Progenitor cell of endocrine pancreas (in vitro differentiated cells): Measurements from ENCODE around the gene CCDC194. TPM values are rescaled to one million over a fixed set of nuclear protein-coding genes. Genes with fewer than 3 reads are reported as not detected.

Experiments
- DNase-seq: peaks from one replicate; pipeline ENCODE4 v3.0.0; 2021; ENCODE audit warnings: low spot score; ENCODE audit not compliant: unreplicated experiment
- H3K27ac Mint-ChIP-seq: 2 replicates; pipeline ENCODE4 v1.8.0; 2021; ENCODE audit warnings: mild to moderate bottlenecking, moderate library complexity, mixed read lengths
- H3K27me3 Mint-ChIP-seq: 2 replicates; pipeline ENCODE4 v1.8.0; 2021; ENCODE audit warnings: mixed read lengths
- H3K36me3 Mint-ChIP-seq: 2 replicates; pipeline ENCODE4 v1.8.0; 2022; ENCODE audit warnings: mixed read lengths; ENCODE audit not compliant: insufficient read depth
- H3K4me1 Mint-ChIP-seq: 2 replicates; pipeline ENCODE4 v1.8.0; 2021; ENCODE audit warnings: low read depth, mixed read lengths
- H3K4me3 Mint-ChIP-seq: 2 replicates; pipeline ENCODE4 v1.8.0; 2021; ENCODE audit warnings: low read depth, mild to moderate bottlenecking, moderate library complexity, mixed read lengths
- H3K9me3 Mint-ChIP-seq: 2 replicates; pipeline ENCODE4 v1.8.0; 2021; ENCODE audit warnings: low read depth, mixed read lengths
- total RNA-seq: library from RNA; stranded (reverse); gene quantifications from 2 replicates; pipeline ENCODE4 v1.2.1, GENCODE V29; 2021
- TF ChIP-seq, protein P1 (sequence below): fragments of 200-600 bp; sonication (generic); IDR thresholded peaks from one replicate; pipeline ENCODE4 v1.5.0; 2021; ENCODE audit warnings: antibody characterized with exemption, mild to moderate bottlenecking; ENCODE audit not compliant: unreplicated experiment

The CCDC194 gene
- total RNA-seq, 1 donor from 2014 or later, result not detected

DNA sequence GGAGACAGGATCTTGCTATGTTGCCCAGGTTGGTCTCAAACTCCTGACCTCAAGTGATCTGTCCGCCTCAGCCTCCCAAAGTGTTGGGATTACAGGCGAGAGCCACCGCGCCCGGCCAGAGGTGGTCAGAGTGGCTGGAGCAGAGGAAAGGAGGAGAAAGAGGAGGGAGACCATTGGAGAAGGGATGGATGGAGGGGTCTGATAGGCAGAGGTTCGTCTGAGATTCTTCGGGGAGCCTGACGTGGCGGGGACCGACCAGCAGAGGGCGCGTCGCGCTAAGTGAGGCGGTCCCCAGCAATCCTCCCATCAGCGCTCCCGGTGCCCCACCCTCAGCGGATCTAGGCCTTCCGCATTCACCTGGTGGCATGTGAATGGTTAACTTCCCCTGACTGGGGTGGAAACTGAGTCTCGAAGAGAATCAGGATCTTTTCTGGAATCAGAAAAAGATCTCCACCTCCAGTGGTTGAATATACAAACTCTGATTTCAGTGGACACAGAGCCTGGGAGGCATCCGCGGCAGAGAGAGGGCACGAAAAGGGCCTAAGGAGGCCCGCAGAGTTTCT, 47.8 kb downstream of the CCDC194 start:
- Mint-ChIP-seq H3K9me3 (no peaks in the 10 kb centered on the region), H3K27me3 (peaks cover 14% of the 10 kb centered on the region), H3K4me1 (no peaks in the 10 kb centered on the region), H3K36me3 (no peaks in the 10 kb centered on the region), H3K4me3 (no peak overlapping the region), H3K27ac (no peak overlapping the region)
- peak; percentile 71 for DNase-seq
- TF ChIP-seq, protein P1, sequence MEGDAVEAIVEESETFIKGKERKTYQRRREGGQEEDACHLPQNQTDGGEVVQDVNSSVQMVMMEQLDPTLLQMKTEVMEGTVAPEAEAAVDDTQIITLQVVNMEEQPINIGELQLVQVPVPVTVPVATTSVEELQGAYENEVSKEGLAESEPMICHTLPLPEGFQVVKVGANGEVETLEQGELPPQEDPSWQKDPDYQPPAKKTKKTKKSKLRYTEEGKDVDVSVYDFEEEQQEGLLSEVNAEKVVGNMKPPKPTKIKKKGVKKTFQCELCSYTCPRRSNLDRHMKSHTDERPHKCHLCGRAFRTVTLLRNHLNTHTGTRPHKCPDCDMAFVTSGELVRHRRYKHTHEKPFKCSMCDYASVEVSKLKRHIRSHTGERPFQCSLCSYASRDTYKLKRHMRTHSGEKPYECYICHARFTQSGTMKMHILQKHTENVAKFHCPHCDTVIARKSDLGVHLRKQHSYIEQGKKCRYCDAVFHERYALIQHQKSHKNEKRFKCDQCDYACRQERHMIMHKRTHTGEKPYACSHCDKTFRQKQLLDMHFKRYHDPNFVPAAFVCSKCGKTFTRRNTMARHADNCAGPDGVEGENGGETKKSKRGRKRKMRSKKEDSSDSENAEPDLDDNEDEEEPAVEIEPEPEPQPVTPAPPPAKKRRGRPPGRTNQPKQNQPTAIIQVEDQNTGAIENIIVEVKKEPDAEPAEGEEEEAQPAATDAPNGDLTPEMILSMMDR, result peak; percentile 96

DNA sequence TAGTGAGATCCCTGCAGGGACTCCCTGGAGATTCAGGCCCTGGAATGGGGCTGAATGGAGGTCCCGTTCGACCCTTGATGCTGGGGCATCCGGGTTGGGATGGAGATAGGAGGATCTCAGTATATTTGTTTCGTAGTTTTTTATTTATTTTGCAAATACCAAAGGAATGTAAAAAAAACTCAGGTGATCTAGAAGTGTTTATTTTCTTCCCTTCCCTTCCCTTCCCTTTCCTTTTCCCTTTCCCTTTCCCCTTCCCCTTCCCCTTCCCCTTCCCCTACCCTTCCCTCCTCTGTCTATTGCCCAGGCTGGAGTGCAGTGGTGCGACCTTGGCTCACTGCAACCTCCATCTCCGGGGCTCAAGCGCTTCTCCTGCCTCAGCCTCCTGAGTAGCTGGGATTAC, 52.2 kb downstream of the CCDC194 start:
- TF ChIP-seq, protein P1, result no peak
- Mint-ChIP-seq H3K4me3 (no peak overlapping the region), H3K27ac (no peak overlapping the region), H3K4me1 (peaks cover 3% of the 10 kb centered on the region), H3K36me3 (peaks cover 1% of the 10 kb centered on the region), H3K9me3 (no peaks in the 10 kb centered on the region), H3K27me3 (no peaks in the 10 kb centered on the region)
- DNase-seq, result no peak

DNA sequence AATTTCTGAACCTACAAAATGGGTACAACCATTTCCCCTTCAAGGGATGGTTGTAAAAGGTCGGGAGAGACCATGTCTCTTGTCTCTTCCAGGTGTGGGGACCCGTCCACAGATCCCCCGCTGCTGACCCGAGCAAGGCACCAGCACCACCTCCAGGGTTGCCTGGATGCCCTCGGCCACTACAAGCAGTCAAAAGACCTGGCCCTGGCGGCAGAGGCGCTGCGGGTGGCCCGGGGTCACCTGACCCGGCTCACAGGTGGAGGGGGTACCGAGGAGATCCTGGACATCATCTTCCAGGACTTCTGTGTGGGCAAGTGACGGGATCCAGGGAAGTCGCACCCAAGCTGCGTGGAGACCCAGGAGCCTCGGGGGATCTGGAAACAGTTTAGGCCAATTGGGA, 52.6 kb downstream of the CCDC194 start:
- Mint-ChIP-seq H3K27me3 (no peaks in the 10 kb centered on the region), H3K36me3 (peaks cover 1% of the 10 kb centered on the region), H3K9me3 (no peaks in the 10 kb centered on the region), H3K4me1 (peaks cover 6% of the 10 kb centered on the region), H3K4me3 (no peak overlapping the region), H3K27ac (no peak overlapping the region)
- TF ChIP-seq, protein P1, result no peak
- DNase-seq, result no peak

GRCh38 chr19:17340871-17341357, 53.1 kb downstream of the CCDC194 start:
- peaks cover 1% of the 10 kb centered on the region for H3K36me3 Mint-ChIP-seq
- no peak overlapping the region for H3K4me3 Mint-ChIP-seq
- H3K27ac Mint-ChIP-seq, result no peak overlapping the region
- TF ChIP-seq, protein P1, result no peak
- H3K4me1 Mint-ChIP-seq, result peaks cover 7% of the 10 kb centered on the region
- no peaks in the 10 kb centered on the region for H3K9me3 Mint-ChIP-seq
- no peaks in the 10 kb centered on the region for H3K27me3 Mint-ChIP-seq
- DNase-seq, result no peak

Other genes starting within 250 kb of the CCDC194 start
- 23.6 and 27.2 TPM in 2 replicates for gene USE1, start 178.8 kb downstream of the CCDC194 start, total RNA-seq
- 20.1 and 21.8 TPM in 2 replicates for gene OCEL1, start 168.0 kb downstream of the CCDC194 start, total RNA-seq
- 134 and 150 TPM in 2 replicates for gene NR2F6, start 148.3 kb downstream of the CCDC194 start, total RNA-seq
- 0.38 and 0.51 TPM in 2 replicates for gene USHBP1, start 129.5 kb downstream of the CCDC194 start, total RNA-seq
- gene BABAM1, start 126.8 kb downstream of the CCDC194 start, total RNA-seq, result 93.4 and 113 TPM in 2 replicates
- 6.4 and 8.1 TPM in 2 replicates for gene ANKLE1, start 112.3 kb downstream of the CCDC194 start, total RNA-seq
- 16.2 and 16.9 TPM in 2 replicates for gene ABHD8, start 90.8 kb downstream of the CCDC194 start, total RNA-seq
- gene MRPL34, start 88.3 kb downstream of the CCDC194 start, total RNA-seq, result 54.0 and 54.4 TPM in 2 replicates
- 38.6 and 41.4 TPM in 2 replicates for gene DDA1, start 84.6 kb downstream of the CCDC194 start, total RNA-seq
- gene ANO8, start 59.3 kb downstream of the CCDC194 start, total RNA-seq, result 45.2 and 45.3 TPM in 2 replicates
- gene GTPBP3, start 56.6 kb downstream of the CCDC194 start, total RNA-seq, result 44.5 and 46.9 TPM in 2 replicates
- 0.12 and 0.42 TPM in 2 replicates for gene PLVAP, start 16.9 kb downstream of the CCDC194 start, total RNA-seq
- gene BST2, start 11.4 kb upstream of the CCDC194 start, total RNA-seq, result 0.60 and 0.67 TPM in 2 replicates
- 50.7 and 56.6 TPM in 2 replicates for gene MVB12A, start 25.9 kb upstream of the CCDC194 start, total RNA-seq
- 3.6 and 4.5 TPM in 2 replicates for gene TMEM221, start 54.5 kb upstream of the CCDC194 start, total RNA-seq
- not detected in 2 replicates for gene NXNL1, start 66.7 kb upstream of the CCDC194 start, total RNA-seq
- 16.7 and 19.8 TPM in 2 replicates for gene SLC27A1, start 76.3 kb upstream of the CCDC194 start, total RNA-seq
- 102 and 107 TPM in 2 replicates for gene PGLS, start 117.5 kb upstream of the CCDC194 start, total RNA-seq
- 53.6 and 54.3 TPM in 2 replicates for gene COLGALT1, start 161.5 kb upstream of the CCDC194 start, total RNA-seq